DMS 273 (cell line): ENCODE measurements around the gene DMKN.
"Not testable (repeated sequence)": the region's sequence is repeated elsewhere in the genome, so short reads cannot be mapped to it uniquely, and the experiment has no call there.

Experiments
- DNase-seq: peaks from one replicate; lab custom pipeline; 2025; ENCODE audit not compliant: unreplicated experiment; lab: John Stamatoyannopoulos, UW

DMKN gene

DNA sequence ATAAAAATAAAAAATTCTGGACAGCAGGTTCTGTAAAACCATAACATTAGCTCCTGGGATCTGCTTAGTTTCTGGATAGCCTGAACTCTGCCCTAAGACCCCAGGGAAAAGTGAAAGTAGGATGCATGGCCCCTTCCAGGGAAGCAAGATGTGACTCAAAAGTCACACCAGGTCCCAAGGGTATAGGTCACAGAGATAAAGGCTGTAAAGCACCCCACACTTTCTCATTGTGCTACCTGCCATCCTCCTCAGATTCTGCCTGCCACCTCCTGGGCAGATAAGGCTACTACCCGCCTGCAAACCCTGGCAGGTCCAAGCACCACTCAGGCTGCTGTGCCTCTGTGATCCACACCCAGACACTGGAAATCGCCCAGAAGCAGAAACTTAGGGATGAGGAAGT, 44.8 kb downstream of the DMKN start:
- DNase-seq: peak; percentile 66

DNA sequence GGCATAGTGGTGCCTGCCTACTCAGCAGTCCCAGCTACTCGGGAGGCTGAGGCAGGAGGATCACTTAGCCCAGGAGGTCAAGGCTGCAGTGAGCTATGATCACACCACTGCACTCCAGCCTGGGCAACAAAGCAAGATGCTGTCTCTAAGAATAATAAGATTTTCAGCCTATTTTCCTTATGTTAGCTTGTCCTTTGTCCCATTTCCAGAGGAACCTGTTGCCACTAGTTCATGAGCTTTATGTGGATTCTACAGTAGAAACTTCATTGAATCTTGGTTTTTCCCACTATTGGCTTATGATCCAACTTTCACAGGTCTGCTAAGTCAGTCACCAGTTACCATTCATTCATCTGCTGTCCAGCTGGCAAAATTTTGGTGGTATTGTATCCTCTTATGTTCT, 47.2 kb downstream of the DMKN start:
- DNase-seq: no peak

GRCh38 chr19:35462956-35463355, 50.5 kb downstream of the DMKN start:
- not testable (repeated sequence) for DNase-seq

DNA sequence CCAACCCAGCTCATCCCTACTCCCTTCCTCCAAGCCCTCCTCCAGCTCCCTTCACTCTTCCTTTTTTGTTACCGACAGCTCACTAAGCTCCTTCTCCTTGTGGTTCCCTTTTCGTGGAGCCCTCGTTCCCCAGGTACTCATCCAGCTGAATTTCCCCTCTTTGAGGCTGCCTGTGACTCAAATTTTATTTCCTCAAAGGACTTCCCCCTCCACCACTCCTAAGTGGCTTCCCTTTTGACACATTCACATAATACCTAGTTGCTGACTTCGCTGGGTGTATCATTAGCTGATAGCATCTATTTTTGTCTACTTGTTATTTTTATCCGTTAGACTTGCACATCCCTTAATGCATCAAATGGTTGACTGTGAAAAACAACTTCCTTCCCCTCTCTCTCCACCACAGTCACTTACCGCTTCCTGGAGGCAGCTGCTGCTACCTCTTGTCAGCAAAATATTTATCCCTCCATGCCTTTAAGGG, 50.9 kb downstream of the DMKN start:
- no peak for DNase-seq

DNA sequence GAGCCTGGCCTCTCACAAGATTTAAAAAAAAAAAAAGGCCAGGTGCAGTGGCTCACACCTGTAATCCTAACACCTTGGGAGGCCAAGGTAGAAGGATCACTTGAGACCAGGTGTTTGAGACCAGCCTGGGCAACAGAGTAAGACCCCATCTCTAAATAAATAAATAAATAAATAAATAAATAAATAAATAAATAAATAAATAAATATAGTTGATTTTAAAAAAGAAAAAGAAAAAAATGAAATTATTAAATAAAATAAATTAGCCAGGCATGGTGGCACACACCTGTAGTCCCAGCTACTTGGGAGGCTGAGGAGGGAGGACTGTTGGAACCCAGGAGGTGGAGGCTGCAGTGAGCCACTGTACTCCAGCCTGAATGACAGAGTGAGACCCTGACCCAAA, 51.7 kb downstream of the DMKN start:
- DNase-seq: not testable (repeated sequence)

GRCh38 chr19:35461060-35461459, 52.4 kb downstream of the DMKN start:
- DNase-seq: peak; percentile 16

GRCh38 chr19:35460608-35461007, 52.8 kb downstream of the DMKN start:
- DNase-seq: no peak

DNA sequence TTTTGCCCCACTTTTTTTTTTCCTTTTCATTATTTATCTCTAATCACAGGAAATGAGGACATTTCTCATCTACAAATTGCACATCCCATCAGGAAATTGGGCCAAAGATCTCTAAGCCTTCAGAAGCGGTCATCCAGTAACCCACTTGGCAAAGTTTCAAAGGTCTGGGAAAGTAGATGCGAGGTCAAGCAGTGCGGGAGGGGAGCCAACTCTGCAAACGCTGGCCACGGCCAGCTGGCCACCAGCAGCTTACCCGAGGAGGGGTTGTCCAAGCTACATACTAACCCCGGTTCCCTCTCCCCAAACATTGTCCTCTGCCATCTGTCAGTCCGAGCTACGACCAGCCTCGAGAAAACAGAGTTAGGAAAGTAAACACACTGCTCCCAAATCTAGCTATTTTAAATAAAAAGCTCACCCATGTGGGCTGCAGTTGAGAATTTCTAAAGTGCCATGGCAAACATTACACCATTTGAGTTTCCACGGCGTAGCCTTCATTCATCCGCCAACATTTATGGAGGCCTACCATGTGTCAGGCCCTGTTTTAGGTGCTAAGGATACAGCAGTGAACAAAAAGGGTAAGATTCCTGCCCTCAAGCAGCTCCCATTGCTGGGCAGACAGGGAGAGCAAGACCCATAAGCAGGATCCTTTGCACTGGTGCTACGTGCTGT, 53.9 kb downstream of the DMKN start:
- DNase-seq: no peak

GRCh38 chr19:35458731-35459391, 54.6 kb downstream of the DMKN start:
- peak; percentile 68 for DNase-seq

GRCh38 chr19:35458192-35458591, 55.3 kb downstream of the DMKN start:
- no peak for DNase-seq

DNA sequence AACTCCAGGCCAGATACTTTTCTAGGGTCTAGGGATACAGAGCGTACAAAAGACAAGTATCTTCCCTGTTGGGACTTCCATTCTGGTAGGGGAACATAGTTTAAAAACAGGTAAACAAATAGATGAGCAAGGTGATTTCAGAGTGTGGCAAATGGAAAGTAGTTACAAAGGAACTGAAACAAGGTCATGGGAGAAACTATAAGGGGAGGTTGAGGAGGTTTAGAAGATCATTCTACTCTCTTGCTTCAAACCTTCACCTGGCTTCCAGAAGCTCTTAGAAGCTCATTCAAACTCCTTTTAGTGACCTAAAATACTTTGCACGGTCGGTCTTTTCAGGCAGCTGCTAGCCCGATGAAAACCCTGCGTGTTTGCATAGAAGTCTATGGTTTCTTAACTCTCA, 56.3 kb downstream of the DMKN start:
- DNase-seq: no peak

DNA sequence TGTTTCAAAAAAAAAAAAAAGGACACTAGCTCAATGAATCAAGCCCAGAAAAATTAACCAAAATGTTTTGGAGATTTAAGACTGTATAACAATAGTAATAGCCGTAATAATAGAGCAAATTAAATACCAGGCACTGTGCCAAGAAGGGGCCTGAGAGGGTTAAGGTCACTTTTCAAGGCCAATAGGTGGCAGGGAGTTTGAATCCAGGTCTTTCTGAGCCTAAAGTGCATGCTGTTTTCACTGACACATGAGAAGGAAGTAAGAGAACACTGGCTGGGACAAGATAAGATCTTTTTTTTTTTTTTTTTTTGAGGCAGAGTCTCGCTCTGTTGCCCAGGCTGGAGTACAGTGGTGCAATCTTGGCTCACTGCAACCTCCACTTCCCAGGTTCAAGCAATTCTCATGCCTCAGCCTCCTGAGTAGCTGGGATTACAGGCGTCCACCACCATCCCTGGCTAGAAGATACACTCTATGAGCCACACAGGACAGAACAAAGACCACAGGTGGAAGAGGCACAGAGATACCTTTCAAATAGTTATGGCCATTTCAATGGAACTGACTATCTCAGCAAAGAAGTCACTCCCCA, 57.7 kb downstream of the DMKN start:
- no peak for DNase-seq

GRCh38 chr19:35454663-35455062, 58.8 kb downstream of the DMKN start:
- no peak for DNase-seq

- no peak for DNase-seq
These were observed 61.9 kb downstream of the DMKN start for GRCh38 chr19:35451338-35452096.

DNA sequence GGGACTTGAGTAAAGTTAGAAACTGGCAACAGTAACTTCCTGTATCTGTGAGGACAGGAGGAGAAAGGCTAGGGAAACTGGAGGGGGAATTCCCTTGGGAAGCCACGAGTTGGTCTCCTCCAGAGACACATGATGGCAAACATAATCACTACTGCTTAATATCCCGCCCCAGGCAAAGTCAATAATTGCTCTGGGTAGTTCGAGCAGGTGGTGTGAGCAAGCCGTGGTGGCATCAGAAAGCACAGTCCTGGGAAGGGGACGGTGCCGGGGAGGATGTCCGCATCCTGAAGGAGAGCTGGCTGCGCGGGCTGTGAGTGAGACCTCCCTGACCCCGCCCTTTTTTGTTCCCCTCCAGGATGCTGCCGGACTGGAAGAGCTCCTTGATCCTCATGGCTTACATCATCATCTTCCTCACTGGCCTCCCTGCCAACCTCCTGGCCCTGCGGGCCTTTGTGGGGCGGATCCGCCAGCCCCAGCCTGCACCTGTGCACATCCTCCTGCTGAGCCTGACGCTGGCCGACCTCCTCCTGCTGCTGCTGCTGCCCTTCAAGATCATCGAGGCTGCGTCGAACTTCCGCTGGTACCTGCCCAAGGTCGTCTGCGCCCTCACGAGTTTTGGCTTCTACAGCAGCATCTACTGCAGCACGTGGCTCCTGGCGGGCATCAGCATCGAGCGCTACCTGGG, 63.9 kb downstream of the DMKN start:
- peak; percentile 42 for DNase-seq

DNA sequence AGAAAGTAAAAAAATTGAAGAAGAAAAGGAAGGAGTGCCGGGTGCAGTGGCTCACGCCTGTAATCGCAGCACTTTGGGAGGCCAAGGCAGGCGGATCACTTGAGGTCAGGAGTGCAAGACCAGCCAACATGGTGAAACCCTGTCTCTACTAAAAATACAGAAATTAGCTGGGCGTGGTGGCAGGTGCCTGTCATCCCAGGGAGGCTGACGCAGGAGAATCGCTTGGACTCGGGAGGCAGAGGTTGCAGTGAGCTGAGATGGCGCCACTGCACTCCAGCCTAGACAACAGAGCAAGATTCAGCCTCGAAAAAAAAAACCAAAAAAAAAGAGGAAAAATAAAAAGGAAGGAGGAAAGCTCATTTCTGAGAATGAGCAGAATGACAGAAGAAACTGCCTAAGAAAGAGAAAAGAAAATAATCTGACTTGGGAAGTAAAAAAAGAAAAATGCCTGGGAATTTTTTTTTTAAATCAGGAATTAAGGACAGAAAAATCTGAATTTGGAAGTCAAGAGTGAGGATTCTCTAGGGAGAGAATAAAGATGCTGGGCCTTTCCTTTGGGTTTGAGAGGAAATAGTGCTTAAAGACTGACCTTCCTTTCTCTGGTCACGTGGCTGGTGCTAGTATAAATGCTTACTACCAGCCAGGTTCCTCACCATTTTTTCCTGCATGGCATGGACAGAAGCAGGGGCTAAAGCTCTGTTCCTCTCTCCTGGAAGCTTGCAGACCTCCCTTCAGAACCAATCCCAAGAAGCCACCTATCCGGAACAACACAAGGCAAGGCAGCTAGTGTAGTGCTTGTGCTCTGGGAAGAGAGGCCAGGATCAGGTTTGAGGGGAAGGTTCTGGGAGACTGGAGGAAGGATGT, 65.6 kb downstream of the DMKN start, which contains the start of gene FFAR2:
Gene FFAR2 (plus strand): TSS at position 652 of the 864 bp plus-strand sequence. CDS start 1,458 bp downstream, outside the sequence.
- DNase-seq: no peak
